ENCODE data around the gene HPX.

DNA sequence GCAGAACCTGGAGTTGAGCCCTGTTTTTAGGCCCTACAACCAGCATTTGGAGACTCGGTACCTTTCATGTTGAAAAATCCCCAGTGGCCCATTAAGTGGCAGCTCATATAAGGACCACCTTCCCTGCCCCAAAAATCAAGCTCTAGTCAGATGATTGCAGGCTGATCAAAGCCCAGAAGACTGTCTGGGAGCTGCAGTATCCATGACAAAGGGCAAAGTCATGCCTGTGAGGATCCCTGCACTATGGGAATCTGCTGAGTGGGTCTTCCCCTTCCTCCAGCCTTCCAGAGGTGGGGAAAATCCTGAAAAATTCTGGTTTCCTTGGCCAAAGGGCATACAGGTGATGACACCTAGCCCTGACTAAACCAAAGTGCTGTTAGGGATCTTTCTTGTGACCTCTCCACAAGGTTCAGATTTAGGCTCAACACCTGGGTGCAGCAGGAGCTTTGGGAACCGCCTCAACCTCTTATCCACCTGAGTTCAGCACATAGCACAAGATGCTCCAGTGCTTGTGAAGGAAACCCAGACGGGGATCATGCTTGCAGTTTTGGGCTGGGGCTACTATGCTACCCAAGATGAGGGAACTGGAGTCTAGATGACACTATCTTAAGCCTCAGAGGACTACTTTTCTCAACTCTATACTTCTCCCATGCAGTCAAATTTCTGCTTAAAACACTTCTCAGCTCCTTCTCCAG is 34.2 kb upstream of the HPX start:
- TF ChIP-seq, protein P1, sequence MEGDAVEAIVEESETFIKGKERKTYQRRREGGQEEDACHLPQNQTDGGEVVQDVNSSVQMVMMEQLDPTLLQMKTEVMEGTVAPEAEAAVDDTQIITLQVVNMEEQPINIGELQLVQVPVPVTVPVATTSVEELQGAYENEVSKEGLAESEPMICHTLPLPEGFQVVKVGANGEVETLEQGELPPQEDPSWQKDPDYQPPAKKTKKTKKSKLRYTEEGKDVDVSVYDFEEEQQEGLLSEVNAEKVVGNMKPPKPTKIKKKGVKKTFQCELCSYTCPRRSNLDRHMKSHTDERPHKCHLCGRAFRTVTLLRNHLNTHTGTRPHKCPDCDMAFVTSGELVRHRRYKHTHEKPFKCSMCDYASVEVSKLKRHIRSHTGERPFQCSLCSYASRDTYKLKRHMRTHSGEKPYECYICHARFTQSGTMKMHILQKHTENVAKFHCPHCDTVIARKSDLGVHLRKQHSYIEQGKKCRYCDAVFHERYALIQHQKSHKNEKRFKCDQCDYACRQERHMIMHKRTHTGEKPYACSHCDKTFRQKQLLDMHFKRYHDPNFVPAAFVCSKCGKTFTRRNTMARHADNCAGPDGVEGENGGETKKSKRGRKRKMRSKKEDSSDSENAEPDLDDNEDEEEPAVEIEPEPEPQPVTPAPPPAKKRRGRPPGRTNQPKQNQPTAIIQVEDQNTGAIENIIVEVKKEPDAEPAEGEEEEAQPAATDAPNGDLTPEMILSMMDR (conservative IDR thresholded peaks at IDR 0.05; ENCODE audit: low read depth, low read length) = no peak
- no peak for TF ChIP-seq RFX5 (IDR thresholded peaks at IDR 0.05; ENCODE audit: low read depth, low read length)
- no peak for TF ChIP-seq RCOR1 (IDR thresholded peaks at IDR 0.05; ENCODE audit: insufficient replicate concordance, low read length)
- TF ChIP-seq CEBPB (IDR thresholded peaks at IDR 0.05; ENCODE audit: low read depth, low read length) = no peak
